ENCODE measurements around the gene CCDC191.

Gene CCDC191

DNA sequence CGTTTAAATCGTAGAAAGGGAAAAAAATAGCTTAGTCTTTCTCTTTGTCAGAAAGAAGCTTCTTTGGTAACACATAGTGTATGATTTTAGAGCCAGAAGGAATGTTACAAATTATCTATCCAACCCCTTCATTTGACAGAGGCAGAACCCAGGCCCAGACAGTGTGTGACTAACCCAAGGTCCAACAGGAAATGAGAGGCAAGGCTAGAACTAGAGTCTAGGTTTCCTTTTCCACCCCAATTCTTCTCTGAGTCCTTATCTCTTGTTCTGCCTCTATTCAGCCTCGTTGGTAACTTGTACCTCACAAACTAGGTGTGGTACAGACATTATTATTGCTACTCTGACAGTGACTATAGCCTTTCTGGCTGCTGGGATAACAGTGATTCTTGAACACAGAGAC, 39.5 kb upstream of the CCDC191 start:
- in situ Hi-C loops (cut with MboI; ENCODE audit: low sequenced_read_pairs, unreplicated experiment) = no loop called here
- TF ChIP-seq, protein P1, sequence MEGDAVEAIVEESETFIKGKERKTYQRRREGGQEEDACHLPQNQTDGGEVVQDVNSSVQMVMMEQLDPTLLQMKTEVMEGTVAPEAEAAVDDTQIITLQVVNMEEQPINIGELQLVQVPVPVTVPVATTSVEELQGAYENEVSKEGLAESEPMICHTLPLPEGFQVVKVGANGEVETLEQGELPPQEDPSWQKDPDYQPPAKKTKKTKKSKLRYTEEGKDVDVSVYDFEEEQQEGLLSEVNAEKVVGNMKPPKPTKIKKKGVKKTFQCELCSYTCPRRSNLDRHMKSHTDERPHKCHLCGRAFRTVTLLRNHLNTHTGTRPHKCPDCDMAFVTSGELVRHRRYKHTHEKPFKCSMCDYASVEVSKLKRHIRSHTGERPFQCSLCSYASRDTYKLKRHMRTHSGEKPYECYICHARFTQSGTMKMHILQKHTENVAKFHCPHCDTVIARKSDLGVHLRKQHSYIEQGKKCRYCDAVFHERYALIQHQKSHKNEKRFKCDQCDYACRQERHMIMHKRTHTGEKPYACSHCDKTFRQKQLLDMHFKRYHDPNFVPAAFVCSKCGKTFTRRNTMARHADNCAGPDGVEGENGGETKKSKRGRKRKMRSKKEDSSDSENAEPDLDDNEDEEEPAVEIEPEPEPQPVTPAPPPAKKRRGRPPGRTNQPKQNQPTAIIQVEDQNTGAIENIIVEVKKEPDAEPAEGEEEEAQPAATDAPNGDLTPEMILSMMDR (IDR thresholded peaks at IDR 0.05; ENCODE audit: borderline replicate concordance, control extremely low read depth, extremely low read depth, insufficient read depth, missing control alignments) = no peak
- no peak for DNase-seq (ENCODE audit: low spot score)

- TF ChIP-seq, protein P1 (IDR thresholded peaks at IDR 0.05; ENCODE audit: borderline replicate concordance, control extremely low read depth, extremely low read depth, insufficient read depth, missing control alignments) = no peak
- no peak for DNase-seq (ENCODE audit: low spot score)
- in situ Hi-C loops (cut with MboI; ENCODE audit: low sequenced_read_pairs, unreplicated experiment) = no loop called here
Measured at GRCh38 chr3:114093596-114093995, 37.3 kb upstream of the CCDC191 start.

GRCh38 chr3:114093016-114093380, 36.7 kb upstream of the CCDC191 start:
- no peak for DNase-seq (ENCODE audit: low spot score)
- in situ Hi-C loops (cut with MboI; ENCODE audit: low sequenced_read_pairs, unreplicated experiment) = no loop called here
- TF ChIP-seq, protein P1 (IDR thresholded peaks at IDR 0.05; ENCODE audit: borderline replicate concordance, control extremely low read depth, extremely low read depth, insufficient read depth, missing control alignments) = no peak

DNA sequence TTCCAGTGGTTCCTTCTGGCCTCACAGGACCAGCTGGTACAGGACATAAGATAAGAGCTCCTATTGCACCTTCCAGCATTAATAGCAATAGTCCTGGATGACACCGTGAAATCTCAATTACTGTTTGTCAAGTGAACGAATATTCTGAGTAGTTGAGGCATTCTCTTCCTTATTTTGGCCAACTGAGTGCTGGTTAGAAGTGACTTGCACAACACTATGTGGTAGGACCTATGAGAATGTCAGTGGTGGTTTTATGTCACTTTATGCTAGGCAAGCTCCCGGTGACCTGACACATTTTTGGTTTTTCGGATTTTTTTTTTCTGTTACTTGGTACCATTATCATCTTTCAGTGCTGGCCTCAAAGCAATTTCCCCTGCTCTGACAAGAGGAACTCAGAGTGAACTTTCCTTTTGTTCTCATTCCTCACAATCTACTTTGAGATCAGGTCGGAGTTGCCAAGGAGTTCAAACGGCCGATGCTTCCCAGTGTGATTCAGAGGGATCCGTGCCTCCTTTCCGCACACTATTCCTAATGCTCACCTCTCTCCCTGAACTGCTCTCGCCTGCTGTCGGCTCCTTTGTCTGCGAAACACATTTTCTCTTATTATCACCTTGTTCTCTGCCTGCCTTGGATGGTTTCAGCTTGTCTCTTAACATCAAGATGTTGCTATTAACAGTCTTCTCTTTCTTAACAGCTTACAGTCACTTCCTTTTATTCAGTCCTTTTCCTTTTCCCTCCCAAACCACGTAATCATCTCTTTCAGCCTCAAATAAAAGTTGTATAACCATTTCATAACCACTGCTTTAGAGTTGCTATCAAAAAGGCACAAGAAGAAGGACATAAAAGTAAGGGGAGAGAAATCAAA, 36.1 kb upstream of the CCDC191 start:
- TF ChIP-seq, protein P1 (IDR thresholded peaks at IDR 0.05; ENCODE audit: borderline replicate concordance, control extremely low read depth, extremely low read depth, insufficient read depth, missing control alignments) = no peak
- in situ Hi-C loops (cut with MboI; ENCODE audit: low sequenced_read_pairs, unreplicated experiment) = no loop called here
- DNase-seq (ENCODE audit: low spot score) = no peak

DNA sequence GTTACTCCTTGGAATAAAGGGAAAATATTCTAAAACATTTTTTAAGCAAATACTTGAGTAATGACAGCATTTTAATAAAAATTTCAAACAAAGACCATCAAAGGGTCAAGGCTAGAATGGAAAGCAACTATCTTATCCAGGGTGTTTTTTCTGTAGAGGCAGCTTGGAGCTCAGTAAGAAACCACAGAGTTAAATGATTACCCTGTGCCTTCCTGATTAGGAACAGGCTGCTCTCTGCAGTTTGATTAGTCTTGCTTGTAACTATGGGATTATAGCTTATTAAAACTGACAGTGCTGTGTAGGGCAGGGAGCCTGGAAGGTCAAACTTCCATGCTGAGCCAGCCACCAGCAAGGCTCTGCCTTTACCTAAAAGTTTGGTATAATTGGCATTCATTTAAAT, 33.3 kb upstream of the CCDC191 start:
- in situ Hi-C loops (cut with MboI; ENCODE audit: low sequenced_read_pairs, unreplicated experiment) = no loop called here
- TF ChIP-seq, protein P1 (IDR thresholded peaks at IDR 0.05; ENCODE audit: borderline replicate concordance, control extremely low read depth, extremely low read depth, insufficient read depth, missing control alignments) = no peak
- no peak for DNase-seq (ENCODE audit: low spot score)

DNA sequence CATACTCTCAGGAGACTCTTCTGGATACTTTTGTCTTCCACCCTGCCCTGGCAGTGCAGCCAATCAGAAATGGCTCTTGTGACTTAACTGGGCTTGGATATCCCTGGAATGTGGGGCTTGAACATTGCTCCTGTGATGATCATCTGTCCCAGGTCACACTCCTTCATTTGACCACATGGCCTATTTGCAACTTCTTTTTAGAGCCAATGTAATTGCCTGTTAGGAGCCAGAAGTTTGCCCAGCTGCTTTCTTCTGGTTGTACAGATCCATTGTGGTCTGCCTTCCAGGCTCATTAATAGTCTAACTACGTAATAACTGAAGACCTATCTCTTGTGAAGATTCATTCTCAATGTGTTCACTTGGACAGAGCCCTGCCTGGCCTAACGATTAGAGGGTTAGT, 30.0 kb upstream of the CCDC191 start:
- in situ Hi-C loops (cut with MboI; ENCODE audit: low sequenced_read_pairs, unreplicated experiment) = no loop called here
- TF ChIP-seq, protein P1 (IDR thresholded peaks at IDR 0.05; ENCODE audit: borderline replicate concordance, control extremely low read depth, extremely low read depth, insufficient read depth, missing control alignments) = no peak
- no peak for DNase-seq (ENCODE audit: low spot score)
